K562 (cell line): ENCODE data around the gene CLSTN1. TPM values are rescaled to one million over a fixed set of nuclear protein-coding genes. Genes with fewer than 3 reads are reported as not detected.

Source experiments
- CHD7 ChIP-seq: fragments of 200-600 bp; sonication (generic); IDR thresholded peaks from one replicate; pipeline ENCODE4 v1.6.1; 2012; ENCODE audit warnings: mild to moderate bottlenecking, low read depth, low read length, inconsistent platforms
- HDAC8 ChIP-seq: fragments of 450-650 bp; IDR thresholded peaks from 2 replicates; pipeline ENCODE4 v1.6.1; 2016; ENCODE audit warnings: mild to moderate bottlenecking, missing genetic modification characterization, moderate library complexity, missing compliant biosample characterization
- JUND ChIP-seq, 2 experiments: IDR thresholded peaks; 2 replicates in 1 of 2; 3 replicates in 1 of 2; pipeline ENCODE4 v1.6.1; 2011; ENCODE audit warnings: borderline replicate concordance in 2 of 2, low read depth in 2 of 2, low read length in 2 of 2, improper control_type of control experiment in 1 of 2, missing biosample characterization in 1 of 2, missing genetic modification characterization in 1 of 2, missing genetic modification reagents in 1 of 2
- MBD2 ChIP-seq: sonication (generic); IDR thresholded peaks from 2 replicates; pipeline ENCODE4 v1.6.1; 2016; ENCODE audit warnings: low read depth, borderline replicate concordance
- NCOA6 ChIP-seq: fragments of 450-650 bp; IDR thresholded peaks from 2 replicates; pipeline ENCODE4 v1.6.1; 2017; ENCODE audit warnings: mild to moderate bottlenecking
- PCBP2 ChIP-seq: fragments of 200-400 bp; formaldehyde crosslinking; IDR thresholded peaks from 2 replicates; pipeline ENCODE4 v1.6.1; 2018; ENCODE audit warnings: low read length, low read depth, mild to moderate bottlenecking, moderate library complexity; ENCODE audit not compliant: poor library complexity, severe bottlenecking
- SNIP1 ChIP-seq: fragments of 450-650 bp; IDR thresholded peaks from 2 replicates; pipeline ENCODE4 v1.7.1; 2017; ENCODE audit warnings: low read depth, mild to moderate bottlenecking
- SRSF3 ChIP-seq: fragments of 200-400 bp; formaldehyde crosslinking; IDR thresholded peaks from 2 replicates; pipeline ENCODE4 v1.6.1; 2016; ENCODE audit warnings: mild to moderate bottlenecking, low read length, moderate library complexity; ENCODE audit not compliant: insufficient read depth
- ZC3H11A ChIP-seq: IDR thresholded peaks from 2 replicates; pipeline ENCODE4 v1.6.1; 2012; ENCODE audit warnings: low read depth, low read length, improper control_type of control experiment
- ZFP36 ChIP-seq: fragments of 150-350 bp; IDR thresholded peaks from 2 replicates; pipeline ENCODE4 v1.6.1; 2018; ENCODE audit warnings: low read length, low read depth; ENCODE audit not compliant: partially characterized antibody
- polyA plus RNA-seq, 8 experiments: library from polyadenylated mRNA; depleted of rRNA in 4 of 8; stranded (reverse) in 5 of 8; unstranded in 3 of 8; fragments of >200 nt; fragmentation: Nextera tagmentation in 2 of 8; fragmentation: Illumina TruSeq in 1 of 8; extraction: Ambion mirVana in 2 of 8; extraction: Trizol in 1 of 8; gene quantifications; 2 replicates each; pipeline versions ENCODE4 v1.2.1 to v1.2.3, GENCODE V29; 2011 to 2014; ENCODE audit warnings: inconsistent platforms in 1 of 8, missing spikeins in 1 of 8
- total RNA-seq, 7 experiments: library from RNA; depleted of rRNA in 6 of 7; stranded (reverse); fragments of >200 nt in 6 of 7; fragmentation: Illumina TruSeq in 2 of 7; extraction: Trizol in 2 of 7; gene quantifications; 2 replicates each; pipeline versions ENCODE4 v1.2.1 to v1.2.3, GENCODE V29; 2011 to 2021; ENCODE audit warnings: low replicate concordance in 1 of 7
- TF ChIP-seq, protein P1 (sequence below): sonication (generic); formaldehyde crosslinking; IDR thresholded peaks from 2 replicates; pipeline ENCODE4 v1.9.0; 2022; ENCODE audit warnings: mild to moderate bottlenecking, missing genetic modification reagents
- TF ChIP-seq, protein P2 (sequence below): sonication (generic); formaldehyde crosslinking; IDR thresholded peaks from 2 replicates; pipeline ENCODE4 v1.9.0; 2022; ENCODE audit warnings: mild to moderate bottlenecking, missing genetic modification reagents

CLSTN1 gene
- total and polyA plus RNA-seq, 9 of the 15 experiments (the other 6 are each of a cell fraction or from before 2014, with no cell fraction given): 1.1 to 32.5 (median 13.3) TPM

DNA sequence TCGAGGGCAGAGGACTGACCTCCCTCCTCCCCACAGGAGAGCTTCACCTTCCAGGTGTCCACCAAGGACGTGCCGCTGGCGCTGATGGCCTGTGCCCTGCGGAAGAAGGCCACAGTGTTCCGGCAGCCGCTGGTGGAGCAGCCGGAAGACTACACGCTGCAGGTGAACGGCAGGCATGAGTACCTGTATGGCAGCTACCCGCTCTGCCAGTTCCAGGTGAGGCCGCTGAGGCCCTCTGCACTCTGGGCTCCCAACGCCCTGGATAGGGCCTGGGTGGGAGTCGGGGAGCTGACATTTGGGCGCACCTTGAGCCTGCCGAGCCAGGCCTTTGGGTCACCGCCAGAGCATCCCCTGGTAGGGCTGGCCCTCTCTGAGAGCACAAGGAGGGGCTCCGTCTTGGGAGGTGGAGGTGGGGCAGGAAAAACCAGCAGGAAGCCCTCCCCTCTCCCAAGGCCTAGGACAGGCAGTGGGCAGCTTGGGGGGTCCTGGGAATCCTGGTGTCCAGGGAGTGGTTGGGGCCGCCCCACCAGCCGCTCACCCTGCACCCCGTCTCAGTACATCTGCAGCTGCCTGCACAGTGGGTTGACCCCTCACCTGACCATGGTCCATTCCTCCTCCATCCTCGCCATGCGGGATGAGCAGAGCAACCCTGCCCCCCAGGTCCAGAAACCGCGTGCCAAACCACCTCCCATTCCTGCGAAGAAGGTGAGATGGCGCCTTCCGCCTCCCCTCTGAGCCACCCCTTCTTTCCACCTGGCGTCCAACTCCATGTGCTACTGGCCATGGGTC, 107.2 kb downstream of the CLSTN1 start (continued):
- TF ChIP-seq CHD7: no peak
- no peak for TF ChIP-seq JUND (IDR thresholded peaks at IDR 0.05; ENCODE audit: borderline replicate concordance, low read depth, low read length)
- TF ChIP-seq JUND (tag; IDR thresholded peaks at IDR 0.05; ENCODE audit: borderline replicate concordance, low read depth, low read length): no peak
- TF ChIP-seq, protein P1, sequence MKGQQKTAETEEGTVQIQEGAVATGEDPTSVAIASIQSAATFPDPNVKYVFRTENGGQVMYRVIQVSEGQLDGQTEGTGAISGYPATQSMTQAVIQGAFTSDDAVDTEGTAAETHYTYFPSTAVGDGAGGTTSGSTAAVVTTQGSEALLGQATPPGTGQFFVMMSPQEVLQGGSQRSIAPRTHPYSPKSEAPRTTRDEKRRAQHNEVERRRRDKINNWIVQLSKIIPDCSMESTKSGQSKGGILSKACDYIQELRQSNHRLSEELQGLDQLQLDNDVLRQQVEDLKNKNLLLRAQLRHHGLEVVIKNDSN (CRISPR knock-in tag): 0 out of 2 replicates have a peak, but pooled peaks have one; percentile 9
- TF ChIP-seq ZC3H11A: no peak
- no peak for TF ChIP-seq SNIP1
- TF ChIP-seq ZFP36: no peak
- no peak for TF ChIP-seq NCOA6
- TF ChIP-seq MBD2: no peak
- no peak for TF ChIP-seq HDAC8 (tag)
- TF ChIP-seq SRSF3: 0 out of 2 replicates have a peak, but pooled peaks have one; percentile 62
- TF ChIP-seq, protein P2, sequence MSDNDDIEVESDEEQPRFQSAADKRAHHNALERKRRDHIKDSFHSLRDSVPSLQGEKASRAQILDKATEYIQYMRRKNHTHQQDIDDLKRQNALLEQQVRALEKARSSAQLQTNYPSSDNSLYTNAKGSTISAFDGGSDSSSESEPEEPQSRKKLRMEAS (CRISPR knock-in tag): peak; percentile 78; the same call in 1 of the 2 replicates
- no peak for TF ChIP-seq PCBP2
